SW 1271 (cell line): Measurements from ENCODE around the gene TMEM30B.

Experiments
- DNase-seq, 2 experiments: peaks; one replicate each; lab custom pipeline; 2025; lab: John Stamatoyannopoulos, UW

TMEM30B gene

DNA sequence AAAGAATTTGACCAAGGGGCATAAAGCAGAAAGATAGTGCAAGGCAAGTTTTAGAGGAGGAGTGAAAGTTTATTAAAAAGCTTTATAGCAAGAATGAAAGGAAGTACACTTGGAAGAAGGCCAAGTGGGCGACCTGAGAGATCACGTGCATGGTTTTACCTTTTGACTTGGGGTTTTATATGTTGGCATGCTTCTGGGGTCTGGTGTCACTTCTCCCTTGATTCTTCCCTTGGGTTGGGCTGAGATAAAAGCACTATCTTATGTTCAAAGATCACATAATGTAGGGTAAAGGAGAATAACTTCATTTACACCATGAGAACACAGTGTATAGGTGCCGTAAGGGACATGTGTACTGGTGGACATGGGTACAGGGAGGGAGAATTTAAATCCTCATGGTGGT, 17.7 kb upstream of the TMEM30B start:
- DNase-seq, result no peak

DNA sequence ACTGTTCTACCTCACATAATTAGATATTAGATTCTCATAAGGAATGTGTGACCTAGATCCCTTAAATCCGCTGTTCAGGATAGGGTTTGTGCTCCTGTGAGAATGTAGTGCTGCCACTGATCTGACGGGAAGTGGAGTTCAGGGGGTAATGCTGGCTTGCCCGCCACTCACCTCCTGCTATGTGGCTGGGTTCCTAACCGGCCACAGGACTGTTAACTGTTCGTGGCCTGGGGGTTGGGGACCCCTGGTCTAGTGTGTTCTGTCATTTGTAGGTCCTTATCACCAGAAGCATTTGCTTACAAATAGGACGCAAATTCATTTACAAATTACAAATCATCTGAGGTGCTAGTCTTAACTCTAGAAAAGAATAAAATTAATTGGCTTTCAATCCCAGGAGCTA, 16.4 kb upstream of the TMEM30B start:
- no peak for DNase-seq

DNA sequence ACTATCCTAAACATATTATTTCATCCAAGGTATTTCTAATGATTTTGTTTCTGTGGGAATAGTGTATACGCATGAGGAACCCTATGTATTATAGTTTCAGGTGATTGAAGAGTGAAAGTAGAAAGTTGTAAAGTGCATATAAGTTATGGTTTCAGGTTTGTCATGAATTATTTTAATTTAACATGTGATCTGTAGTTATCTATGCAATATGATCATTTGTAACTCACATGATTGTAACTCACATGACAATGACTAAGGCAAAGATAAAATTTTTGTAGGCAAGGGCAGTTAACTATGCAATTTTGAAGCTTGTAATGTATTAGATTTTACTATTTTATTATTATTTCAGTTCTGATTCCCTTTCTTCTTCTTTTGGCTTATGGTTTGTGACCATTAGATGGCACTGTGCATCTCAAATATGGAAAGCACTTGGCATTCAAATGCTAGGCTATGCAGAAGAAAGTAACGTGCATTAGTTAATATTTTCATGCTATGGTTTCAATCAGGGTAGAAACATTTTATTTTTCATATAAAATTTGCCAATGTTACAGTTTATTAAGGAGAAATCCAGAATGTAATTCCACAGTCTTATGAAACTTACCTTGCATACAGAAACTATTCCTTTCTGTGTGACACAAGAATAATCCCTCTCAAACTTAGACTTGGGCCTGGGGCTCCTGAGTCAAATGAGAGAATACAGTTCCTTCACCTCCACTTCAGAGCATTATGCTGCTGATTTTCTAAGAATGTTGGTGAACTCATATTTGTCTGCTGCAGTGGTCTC, 15.8 kb upstream of the TMEM30B start:
- DNase-seq, result peak; percentile 7 to 20

GRCh38 chr14:61296151-61296550, 15.0 kb upstream of the TMEM30B start:
- no peak for DNase-seq

- DNase-seq, result no peak
These were observed 9.6 kb upstream of the TMEM30B start for GRCh38 chr14:61290701-61291100.

DNA sequence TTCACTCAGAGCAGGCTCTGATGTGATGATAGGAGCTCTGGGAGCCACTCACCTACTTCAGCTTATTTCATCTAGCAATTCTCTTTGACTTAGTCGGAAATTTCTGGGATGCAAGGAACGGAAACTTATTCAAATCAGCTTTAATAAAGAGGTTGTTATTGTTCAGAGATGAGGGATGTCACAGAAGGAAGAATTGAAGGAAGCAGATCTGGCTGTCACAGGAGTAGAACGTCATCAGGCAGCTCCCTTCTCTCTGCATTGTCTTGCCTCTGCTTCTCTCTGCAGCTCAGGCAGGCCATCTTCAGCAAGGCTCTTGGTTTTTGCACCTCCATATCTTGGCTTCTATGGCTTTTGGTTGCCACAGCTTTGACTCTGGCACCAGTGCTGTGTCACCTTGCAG, 7.6 kb upstream of the TMEM30B start:
- DNase-seq, result no peak

DNA sequence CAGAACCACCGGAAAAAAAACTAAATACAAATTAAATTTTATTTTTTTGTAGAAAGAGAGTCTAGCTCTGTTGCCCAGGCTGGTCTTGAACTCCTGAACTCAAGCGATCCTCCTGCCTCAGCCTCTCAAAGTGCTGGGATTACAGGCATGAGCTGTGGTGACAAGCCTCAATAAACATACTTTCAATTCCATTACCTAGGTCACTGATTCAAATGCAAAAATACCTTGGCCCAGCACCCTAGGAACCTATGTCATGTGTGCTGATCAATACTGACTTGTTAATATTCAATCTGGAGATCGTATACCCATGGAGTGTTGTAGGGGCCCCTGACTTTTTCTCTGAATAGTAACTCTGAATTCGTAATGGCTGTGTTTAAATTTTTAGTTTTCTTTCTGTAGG, 7.1 kb upstream of the TMEM30B start:
- DNase-seq, result no peak

DNA sequence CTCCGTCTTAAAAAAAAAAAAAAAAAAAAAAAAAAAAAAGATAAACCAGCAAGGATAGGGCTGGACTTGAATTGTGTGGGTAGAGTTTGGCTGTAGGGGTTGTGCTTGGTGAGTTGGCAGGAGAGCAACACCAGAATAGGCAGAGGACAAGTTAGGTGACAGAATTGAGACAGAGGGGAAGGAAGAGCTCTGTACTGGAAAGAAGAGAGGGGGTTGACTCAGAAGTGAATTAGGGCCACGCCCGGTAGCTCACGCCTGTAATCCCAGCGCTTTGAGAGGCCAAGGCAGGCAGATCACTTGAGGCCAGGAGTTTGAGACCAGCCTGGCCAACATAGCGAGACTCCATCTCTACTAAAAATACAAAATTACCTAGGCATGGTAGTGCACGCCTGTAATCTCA, 6.1 kb upstream of the TMEM30B start:
- DNase-seq, result no peak

DNA sequence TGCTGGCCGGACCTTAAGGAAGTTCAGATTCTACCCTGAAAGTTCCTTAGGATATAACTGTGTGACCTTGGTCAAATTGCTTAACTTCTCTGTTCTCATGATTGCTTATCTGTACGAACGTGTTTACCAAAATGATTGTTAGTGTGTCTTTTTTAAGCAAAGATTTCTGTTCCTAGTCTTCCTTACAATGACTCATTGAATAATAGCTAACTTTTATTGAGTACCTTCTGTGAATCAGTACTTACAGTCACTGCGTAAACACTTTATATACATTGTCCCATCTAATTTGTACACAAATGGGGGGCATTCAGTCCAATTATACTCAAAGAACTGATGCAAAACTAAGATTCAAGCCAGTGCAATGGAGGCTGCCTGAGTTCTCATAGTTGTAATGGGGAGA, 4.2 kb upstream of the TMEM30B start:
- no peak for DNase-seq

- no peak for DNase-seq
These were observed 2.9 kb upstream of the TMEM30B start for GRCh38 chr14:61284001-61284400.

DNA sequence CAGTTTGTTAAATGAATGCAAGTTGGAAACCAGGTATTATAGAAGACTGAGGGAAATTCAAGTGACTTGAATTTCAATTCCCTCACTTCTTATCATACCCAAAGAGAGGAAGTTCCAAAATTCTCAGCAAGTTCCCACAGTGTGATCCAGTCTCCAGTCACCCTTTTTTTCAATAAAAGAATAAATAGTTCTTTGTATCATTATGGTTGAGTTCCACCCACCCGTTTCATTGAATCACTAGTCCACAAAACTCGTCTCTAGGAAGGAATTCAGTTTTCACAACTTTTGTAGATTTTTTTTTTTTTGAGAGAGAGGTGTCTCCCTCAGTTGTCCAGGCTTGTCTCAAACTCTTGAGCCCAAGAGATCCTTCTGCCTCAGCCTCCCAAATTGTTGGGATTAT, 1.6 kb upstream of the TMEM30B start:
- DNase-seq, result no peak

DNA sequence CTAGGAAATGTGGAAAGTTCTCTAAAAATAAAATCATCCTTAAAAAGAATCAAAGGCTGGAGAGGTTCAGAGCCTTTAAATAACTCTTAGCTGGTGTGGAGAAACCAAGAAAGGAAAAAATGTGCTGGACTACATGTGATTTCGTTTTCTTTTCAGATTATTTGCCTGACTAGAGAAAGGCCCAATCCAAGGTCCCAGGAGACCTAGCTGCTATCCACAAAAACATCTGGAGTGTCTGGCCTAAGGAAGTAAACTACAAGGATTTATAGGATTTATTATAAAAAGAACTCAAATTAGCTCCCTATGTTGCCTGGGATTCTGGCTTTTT, 774 bp upstream of the TMEM30B start:
- DNase-seq, result no peak

- DNase-seq, result no peak
These were observed 482 bp downstream of the TMEM30B start for GRCh38 chr14:61280526-61281185.

DNA sequence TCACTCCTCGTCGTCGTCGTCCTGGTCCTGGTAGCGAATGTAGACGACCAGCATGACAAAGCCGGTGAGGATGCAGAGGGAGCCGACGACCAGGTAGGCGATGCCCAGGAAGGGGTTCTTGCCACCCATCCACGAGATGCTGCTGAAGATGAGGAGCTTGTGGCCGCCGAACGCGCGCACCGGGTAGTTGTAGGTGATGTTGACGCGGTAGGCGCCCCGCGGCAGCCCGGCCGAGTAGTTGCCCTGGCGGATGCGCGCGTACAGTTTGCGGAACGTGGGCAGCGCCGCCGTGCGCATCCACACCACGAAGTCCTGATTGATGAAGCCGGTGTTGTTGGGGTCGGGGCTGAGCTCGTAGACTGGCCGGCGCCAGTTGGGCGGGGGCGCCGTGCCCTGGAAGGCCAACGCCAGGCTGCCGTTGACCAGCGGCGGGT, 1.0 kb downstream of the TMEM30B start:
- no peak for DNase-seq

GRCh38 chr14:61279082-61279481, 2.1 kb downstream of the TMEM30B start:
- DNase-seq, result no peak

DNA sequence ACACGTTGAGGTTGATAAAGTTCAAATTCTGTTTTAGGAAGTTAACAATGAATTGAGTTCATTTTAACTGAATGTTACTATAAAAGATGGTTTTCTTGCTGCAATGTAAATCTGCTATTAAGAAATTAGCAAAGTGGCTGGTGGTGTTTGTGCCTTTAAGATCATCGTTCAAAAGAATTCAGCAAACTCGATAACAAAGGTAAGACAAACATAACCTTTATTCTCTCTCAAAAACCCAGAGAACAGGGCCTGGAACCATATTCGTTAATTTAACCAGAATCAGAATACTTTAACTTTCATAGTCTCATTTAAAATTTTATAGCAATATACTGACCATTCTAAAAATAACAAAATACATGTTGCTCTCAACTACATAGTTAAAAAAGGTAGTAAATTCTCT, 3.4 kb downstream of the TMEM30B start:
- DNase-seq, result no peak

DNA sequence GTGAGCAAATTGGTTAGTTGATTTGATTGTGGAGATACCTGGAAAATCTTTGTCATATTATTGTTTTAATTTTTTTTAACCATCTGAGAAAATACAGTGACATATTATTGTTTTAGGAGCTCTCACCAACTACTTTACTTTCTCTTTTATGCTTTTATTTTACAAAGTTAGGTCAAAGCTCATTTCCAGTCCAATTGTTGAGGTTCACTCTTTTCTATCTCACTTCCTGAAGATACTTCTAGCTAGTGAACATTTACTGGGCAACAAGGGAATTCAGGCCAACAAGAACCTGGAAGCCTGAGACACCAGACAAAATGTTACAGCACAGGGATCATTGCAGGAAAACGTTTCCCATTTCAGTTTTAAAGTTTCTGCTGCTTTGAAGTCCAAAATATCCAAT, 3.9 kb downstream of the TMEM30B start:
- no peak for DNase-seq

DNA sequence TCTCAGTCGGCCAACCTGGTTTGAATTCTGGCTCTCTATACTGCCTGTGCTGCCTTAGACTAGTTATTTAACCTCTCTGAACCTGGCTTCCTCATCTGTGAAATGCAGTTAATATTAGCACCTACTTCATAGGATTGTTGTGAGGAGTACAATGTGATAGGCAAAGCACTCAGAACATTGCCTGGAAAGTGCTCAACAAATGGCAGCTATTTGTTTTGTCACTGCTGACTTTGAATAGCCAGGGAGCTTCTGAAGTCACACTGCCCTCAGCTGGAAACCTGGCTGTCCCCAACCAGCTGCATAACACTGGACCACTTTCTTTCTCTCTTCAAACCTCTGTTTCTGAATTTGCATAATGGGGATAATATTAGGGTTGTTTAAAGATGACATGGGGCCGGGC, 9.6 kb downstream of the TMEM30B start:
- DNase-seq, result no peak

- DNase-seq, result no peak
These were observed 10.4 kb downstream of the TMEM30B start for GRCh38 chr14:61270714-61271113.

- DNase-seq, result peak; percentile 42 to 67
These were observed 11.6 kb downstream of the TMEM30B start for GRCh38 chr14:61269321-61270083.

DNA sequence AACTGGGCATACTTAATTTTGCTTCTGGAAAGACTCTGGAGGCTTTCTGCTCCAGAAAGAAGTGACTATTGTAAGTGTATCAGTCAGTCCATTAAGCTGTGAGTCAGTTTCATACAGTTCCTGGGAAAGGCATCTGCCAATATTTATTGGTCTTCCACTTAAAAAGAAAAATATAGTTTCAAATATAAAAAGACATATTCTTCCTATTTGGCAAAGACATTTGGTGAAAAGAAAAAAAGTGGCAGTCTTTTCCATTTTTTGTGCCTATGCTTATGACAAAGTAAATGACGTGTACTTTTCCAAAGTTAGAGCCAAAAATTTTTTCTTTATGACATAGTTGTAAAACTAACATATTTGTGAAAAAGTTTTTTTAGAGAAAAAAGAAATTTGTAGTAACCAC, 12.3 kb downstream of the TMEM30B start:
- no peak for DNase-seq

DNA sequence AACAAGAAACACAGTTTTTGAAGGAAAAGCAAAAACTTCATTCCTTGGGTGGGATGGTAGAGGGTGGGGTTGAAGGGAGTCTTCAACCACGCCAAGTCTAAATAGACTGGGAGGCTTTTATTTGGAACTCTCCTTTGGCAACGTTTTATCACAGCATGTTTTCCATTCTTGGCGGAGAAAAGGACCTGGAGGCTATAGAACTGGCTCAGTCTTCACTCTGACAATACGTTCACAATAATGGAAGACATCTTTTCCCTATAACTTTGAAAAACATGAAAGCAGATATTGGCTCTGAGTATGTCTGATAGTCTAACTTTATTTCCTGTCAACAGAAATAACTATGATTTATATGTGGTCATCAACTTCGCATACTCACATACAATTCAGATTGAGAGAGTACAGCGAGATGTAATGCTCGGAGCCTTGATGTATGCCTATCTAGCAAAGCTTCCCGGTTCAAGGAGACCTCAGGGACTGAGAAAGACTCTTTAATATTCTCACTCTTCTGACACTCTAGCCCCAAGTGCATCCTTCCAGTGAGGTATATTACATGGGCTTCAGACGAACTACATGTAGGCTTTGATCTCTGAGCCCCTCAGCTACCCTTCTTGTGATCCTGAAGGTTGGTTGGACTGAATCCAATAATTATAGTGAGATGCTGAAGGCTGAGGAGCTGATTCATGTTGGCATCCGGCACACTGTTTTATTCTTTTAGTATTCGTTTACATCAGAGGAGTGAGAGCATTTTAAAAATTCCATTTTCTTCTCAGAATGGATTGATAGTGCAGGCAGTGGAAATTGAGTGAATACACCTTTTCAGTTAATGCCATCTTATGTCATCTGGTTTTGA, 14.0 kb downstream of the TMEM30B start:
- no peak for DNase-seq
